Vagina (tissue), 2 donors: ENCODE data around the gene RBM12.

Experiments
- CTCF ChIP-seq, 3 experiments: fragments of 450-650 bp in 2 of 3; fragments of 200-600 bp in 1 of 3; sonication (generic) in 1 of 3; IDR thresholded peaks; one replicate each; pipeline ENCODE4 v1.5.1; 2017 to 2019; ENCODE audit warnings: antibody characterized with exemption in 3 of 3, mild to moderate bottlenecking in 2 of 3, moderate library complexity in 2 of 3
- POLR2A ChIP-seq, 2 donors: fragments of 450-650 bp; IDR thresholded peaks; one replicate each; pipeline ENCODE4 v1.6.1; 2017; ENCODE audit warnings: antibody characterized with exemption in 2 of 2, mild to moderate bottlenecking in 2 of 2, moderate library complexity in 2 of 2
- POLR2AphosphoS5 ChIP-seq, 2 donors: sonication (generic); formaldehyde crosslinking; IDR thresholded peaks; one replicate each; pipeline ENCODE4 v1.9.0; 2017; ENCODE audit warnings: antibody characterized with exemption in 2 of 2, mild to moderate bottlenecking in 2 of 2, low read depth in 1 of 2; ENCODE audit not compliant: insufficient read depth in 1 of 2

GRCh38 chr20:35660122-35660937 lies 4.4 kb downstream of the RBM12 start:
- no peak for TF ChIP-seq CTCF (IDR thresholded peaks at IDR 0.05)
- no peak for TF ChIP-seq POLR2A (IDR thresholded peaks at IDR 0.05)
- no peak for TF ChIP-seq POLR2AphosphoS5 (IDR thresholded peaks at IDR 0.05; ENCODE audit: insufficient read depth in 1 of 2, low read depth in 1 of 2)
